ENCODE measurements around the gene TAS2R1.

- TF ChIP-seq EZH2 (IDR thresholded peaks at IDR 0.05; ENCODE audit: borderline replicate concordance, low read length) = no peak
- TF ChIP-seq, protein P1, sequence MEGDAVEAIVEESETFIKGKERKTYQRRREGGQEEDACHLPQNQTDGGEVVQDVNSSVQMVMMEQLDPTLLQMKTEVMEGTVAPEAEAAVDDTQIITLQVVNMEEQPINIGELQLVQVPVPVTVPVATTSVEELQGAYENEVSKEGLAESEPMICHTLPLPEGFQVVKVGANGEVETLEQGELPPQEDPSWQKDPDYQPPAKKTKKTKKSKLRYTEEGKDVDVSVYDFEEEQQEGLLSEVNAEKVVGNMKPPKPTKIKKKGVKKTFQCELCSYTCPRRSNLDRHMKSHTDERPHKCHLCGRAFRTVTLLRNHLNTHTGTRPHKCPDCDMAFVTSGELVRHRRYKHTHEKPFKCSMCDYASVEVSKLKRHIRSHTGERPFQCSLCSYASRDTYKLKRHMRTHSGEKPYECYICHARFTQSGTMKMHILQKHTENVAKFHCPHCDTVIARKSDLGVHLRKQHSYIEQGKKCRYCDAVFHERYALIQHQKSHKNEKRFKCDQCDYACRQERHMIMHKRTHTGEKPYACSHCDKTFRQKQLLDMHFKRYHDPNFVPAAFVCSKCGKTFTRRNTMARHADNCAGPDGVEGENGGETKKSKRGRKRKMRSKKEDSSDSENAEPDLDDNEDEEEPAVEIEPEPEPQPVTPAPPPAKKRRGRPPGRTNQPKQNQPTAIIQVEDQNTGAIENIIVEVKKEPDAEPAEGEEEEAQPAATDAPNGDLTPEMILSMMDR (conservative IDR thresholded peaks at IDR 0.05 in 1 of 2, IDR thresholded peaks at IDR 0.05 in 1 of 2; ENCODE audit: extremely low read depth in 1 of 2, insufficient read depth in 1 of 2, low read depth in 1 of 2, low read length in 2 of 2) = no peak
Measured at GRCh38 chr5:9658706-9659105, 28.6 kb upstream of the TAS2R1 start.

Measured in mammary epithelial cell (primary cell).